Smooth muscle cell (in vitro differentiated cells): ENCODE data around the gene NR2F1-AS1. TPM values are rescaled to one million over a fixed set of nuclear protein-coding genes. Genes with fewer than 3 reads are reported as not detected.

ENCODE experiments used
- DNase-seq: peaks from one replicate; lab custom pipeline; 2025; ENCODE audit not compliant: unreplicated experiment; lab: John Stamatoyannopoulos, UW
- H2AFZ ChIP-seq: fragments of 200-600 bp; sonication (generic); 2 replicates; pipeline ENCODE4 v1.6.0; 2016; ENCODE audit warnings: antibody characterized with exemption, low read depth, mild to moderate bottlenecking
- H3F3A ChIP-seq: fragments of 200-600 bp; sonication (generic); 2 replicates; pipeline ENCODE4 v1.6.0; 2017; ENCODE audit warnings: antibody characterized with exemption, low read depth
- H3K27ac ChIP-seq: fragments of 200-600 bp; sonication (generic); 2 replicates; pipeline ENCODE4 v1.5.1; 2016; ENCODE audit warnings: low read depth, mild to moderate bottlenecking
- H3K27me3 ChIP-seq: fragments of 200-600 bp; sonication (generic); 2 replicates; pipeline ENCODE4 v1.6.1; 2016; ENCODE audit warnings: low read depth, mild to moderate bottlenecking
- H3K36me3 ChIP-seq: fragments of 200-600 bp; sonication (generic); 2 replicates; pipeline ENCODE4 v1.5.1; 2016; ENCODE audit warnings: low read depth
- H3K4me1 ChIP-seq: fragments of 200-600 bp; sonication (generic); 2 replicates; pipeline ENCODE4 v1.5.1; 2016; ENCODE audit warnings: low read depth
- H3K4me2 ChIP-seq: fragments of 200-600 bp; sonication (generic); 2 replicates; pipeline ENCODE4 v1.6.0; 2016; ENCODE audit warnings: mild to moderate bottlenecking
- H3K4me3 ChIP-seq: fragments of 200-600 bp; sonication (generic); 2 replicates; pipeline ENCODE4 v1.5.1; 2016; ENCODE audit warnings: mild to moderate bottlenecking
- H3K79me2 ChIP-seq: fragments of 200-600 bp; sonication (generic); 2 replicates; pipeline ENCODE4 v1.6.0; 2016; ENCODE audit warnings: low read depth, mild to moderate bottlenecking
- H3K9ac ChIP-seq: fragments of 200-600 bp; sonication (generic); 2 replicates; pipeline ENCODE4 v1.6.0; 2016; ENCODE audit warnings: low read depth
- H3K9me3 ChIP-seq: fragments of 200-600 bp; sonication (generic); replicated peaks from 2 replicates; pipeline ENCODE4 v1.5.1; 2016; ENCODE audit warnings: low read depth
- H4K20me1 ChIP-seq: fragments of 200-600 bp; sonication (generic); 2 replicates; pipeline ENCODE4 v1.6.0; 2016; ENCODE audit warnings: low read depth
- WGBS: methylation state at CpG from one replicate; pipeline ENCODE4 v1.1.7; 2016; ENCODE audit warnings: low lambda C conversion rate; 5-methylcytosine and 5-hydroxymethylcytosine counted together
- polyA plus RNA-seq: library from polyadenylated mRNA; unstranded; fragments of >200 nt; fragmentation: Nextera tagmentation; extraction: Ambion mirVana; gene quantifications from 2 replicates; pipeline ENCODE4 v1.2.1, GENCODE V29; 2016
- total RNA-seq: library from RNA; depleted of rRNA; stranded (reverse); fragments of >200 nt; gene quantifications from 2 replicates; pipeline ENCODE4 v1.2.3, GENCODE V29; 2014
- TF ChIP-seq, protein P1 (sequence below): fragments of 200-600 bp; sonication (generic); IDR thresholded peaks from 2 replicates; pipeline ENCODE4 v1.5.1; 2017; ENCODE audit warnings: borderline replicate concordance, mild to moderate bottlenecking, antibody characterized with exemption; ENCODE audit not compliant: insufficient read depth, poor library complexity, severe bottlenecking

Gene NR2F1-AS1
- total and polyA plus RNA-seq, 2 experiments from 2014 or later, result 18.7 to 26.1 TPM

DNA sequence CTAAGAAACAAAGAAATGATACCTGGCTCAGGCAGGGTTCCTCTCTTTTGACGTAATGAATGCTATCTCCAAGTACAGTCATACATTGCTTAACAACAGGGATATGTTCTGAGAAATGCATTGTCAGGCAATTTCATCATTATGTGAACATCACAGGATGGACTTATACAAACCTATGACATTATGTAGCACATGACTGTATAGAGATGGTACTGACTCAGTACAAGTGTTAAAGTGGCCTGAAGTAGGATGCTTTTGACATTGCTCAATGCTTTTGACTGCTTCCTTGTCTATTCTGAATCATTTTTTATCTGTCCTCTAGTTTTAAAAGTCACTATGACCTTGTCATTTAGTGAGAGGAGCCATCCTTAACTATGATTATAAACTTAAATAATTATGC, 147.6 kb downstream of the NR2F1-AS1 start:
- Histone ChIP-seq H3K79me2 (no peaks in the 10 kb centered on the region), H3K9me3 (no peaks in the 10 kb centered on the region), H4K20me1 (no peaks in the 10 kb centered on the region), H3K4me1 (no peaks in the 10 kb centered on the region), H3F3A (no peaks in the 10 kb centered on the region), H3K36me3 (no peaks in the 10 kb centered on the region), H3K27ac (no peak overlapping the region), H3K4me3 (no peak overlapping the region), H3K27me3 (no peaks in the 10 kb centered on the region), H3K9ac (no peak overlapping the region), H3K4me2 (no peak overlapping the region), H2AFZ (no peak overlapping the region)
- TF ChIP-seq, protein P1, sequence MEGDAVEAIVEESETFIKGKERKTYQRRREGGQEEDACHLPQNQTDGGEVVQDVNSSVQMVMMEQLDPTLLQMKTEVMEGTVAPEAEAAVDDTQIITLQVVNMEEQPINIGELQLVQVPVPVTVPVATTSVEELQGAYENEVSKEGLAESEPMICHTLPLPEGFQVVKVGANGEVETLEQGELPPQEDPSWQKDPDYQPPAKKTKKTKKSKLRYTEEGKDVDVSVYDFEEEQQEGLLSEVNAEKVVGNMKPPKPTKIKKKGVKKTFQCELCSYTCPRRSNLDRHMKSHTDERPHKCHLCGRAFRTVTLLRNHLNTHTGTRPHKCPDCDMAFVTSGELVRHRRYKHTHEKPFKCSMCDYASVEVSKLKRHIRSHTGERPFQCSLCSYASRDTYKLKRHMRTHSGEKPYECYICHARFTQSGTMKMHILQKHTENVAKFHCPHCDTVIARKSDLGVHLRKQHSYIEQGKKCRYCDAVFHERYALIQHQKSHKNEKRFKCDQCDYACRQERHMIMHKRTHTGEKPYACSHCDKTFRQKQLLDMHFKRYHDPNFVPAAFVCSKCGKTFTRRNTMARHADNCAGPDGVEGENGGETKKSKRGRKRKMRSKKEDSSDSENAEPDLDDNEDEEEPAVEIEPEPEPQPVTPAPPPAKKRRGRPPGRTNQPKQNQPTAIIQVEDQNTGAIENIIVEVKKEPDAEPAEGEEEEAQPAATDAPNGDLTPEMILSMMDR, result no peak
- WGBS, result 50% methylated on average over 1 of the region's 1 CpG
- DNase-seq, result no peak

DNA sequence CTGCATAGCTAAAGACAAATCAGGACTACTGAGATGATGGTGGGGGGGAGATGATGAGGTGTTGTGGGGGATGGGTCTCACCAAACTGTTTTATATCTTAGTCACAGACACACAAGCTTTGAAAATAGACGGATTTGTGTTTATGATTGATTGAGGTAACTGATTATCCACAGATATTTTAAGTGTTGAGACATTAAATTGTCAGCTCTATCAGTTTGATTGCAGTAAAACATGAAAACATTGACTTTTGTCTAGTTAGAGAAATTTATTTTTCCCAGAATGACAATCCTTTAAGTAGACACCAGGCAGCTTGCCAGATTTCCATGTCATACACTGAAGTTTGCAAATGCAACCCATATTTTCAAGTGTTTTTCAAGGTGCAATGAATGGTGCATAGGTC, 149.8 kb downstream of the NR2F1-AS1 start:
- Histone ChIP-seq H3K36me3 (no peaks in the 10 kb centered on the region), H3K4me3 (no peak overlapping the region), H3K9me3 (no peaks in the 10 kb centered on the region), H3K4me2 (no peak overlapping the region), H3K79me2 (no peaks in the 10 kb centered on the region), H4K20me1 (no peaks in the 10 kb centered on the region), H3F3A (no peaks in the 10 kb centered on the region), H3K27me3 (no peaks in the 10 kb centered on the region), H3K4me1 (no peaks in the 10 kb centered on the region), H2AFZ (no peak overlapping the region), H3K27ac (no peak overlapping the region), H3K9ac (no peak overlapping the region)
- TF ChIP-seq, protein P1, result no peak
- DNase-seq, result no peak
- 36% methylated on average over 1 of the region's 1 CpG for WGBS

DNA sequence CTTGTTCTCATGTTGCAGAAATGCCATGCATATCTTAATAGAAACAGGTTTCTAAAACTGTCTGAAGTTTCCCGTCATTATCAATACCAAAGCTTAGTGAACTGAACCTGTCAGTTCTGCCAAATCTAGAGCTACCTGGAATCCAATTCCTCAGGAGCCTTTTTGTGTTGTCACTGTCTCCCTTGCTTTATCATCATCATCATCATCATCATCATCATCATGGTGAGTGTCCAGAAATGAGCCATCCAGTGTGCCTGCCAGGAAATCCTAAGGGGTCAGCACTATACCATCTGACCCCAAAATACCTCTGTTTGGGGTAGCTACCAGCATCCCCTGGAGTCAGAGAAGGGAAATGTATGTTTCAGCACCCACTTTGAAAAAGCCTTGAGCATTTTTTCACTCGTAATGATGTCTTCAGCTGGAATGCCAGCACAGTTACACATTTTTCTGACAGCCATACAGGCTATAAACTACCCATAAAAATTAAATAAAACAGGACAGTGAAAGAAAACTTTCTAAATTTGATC, 150.3 kb downstream of the NR2F1-AS1 start:
- Histone ChIP-seq H3K4me2 (no peak overlapping the region), H4K20me1 (no peaks in the 10 kb centered on the region), H3F3A (no peaks in the 10 kb centered on the region), H3K9me3 (no peaks in the 10 kb centered on the region), H3K27ac (no peak overlapping the region), H3K4me3 (no peak overlapping the region), H3K4me1 (no peaks in the 10 kb centered on the region), H3K36me3 (no peaks in the 10 kb centered on the region), H3K27me3 (no peaks in the 10 kb centered on the region), H3K79me2 (no peaks in the 10 kb centered on the region), H3K9ac (no peak overlapping the region), H2AFZ (no peak overlapping the region)
- 60% methylated on average over 2 of the region's 2 CpGs for WGBS
- TF ChIP-seq, protein P1, result no peak
- no peak for DNase-seq

DNA sequence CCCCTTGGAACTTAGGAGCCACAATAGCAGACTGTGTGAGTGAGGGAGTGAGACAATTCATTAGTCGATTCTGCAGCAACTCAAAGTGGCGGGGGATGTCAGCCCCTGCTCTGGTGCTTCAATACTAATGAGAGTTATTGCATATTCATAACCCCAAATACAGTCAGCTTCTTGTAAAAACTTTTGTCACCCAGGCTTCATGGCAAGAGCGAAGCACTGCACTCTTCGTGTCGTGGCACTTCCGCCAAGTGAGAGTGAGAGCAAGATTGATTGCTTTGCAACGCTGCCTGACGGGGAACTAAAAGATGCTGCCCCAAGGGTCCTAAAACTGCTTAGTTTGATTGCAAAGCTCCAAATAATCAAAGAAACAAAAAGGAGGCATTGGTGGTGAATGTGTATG, 150.9 kb downstream of the NR2F1-AS1 start:
- Histone ChIP-seq H3F3A (no peaks in the 10 kb centered on the region), H4K20me1 (no peaks in the 10 kb centered on the region), H3K4me1 (no peaks in the 10 kb centered on the region), H3K79me2 (no peaks in the 10 kb centered on the region), H3K4me2 (no peak overlapping the region), H3K27ac (no peak overlapping the region), H3K9me3 (no peaks in the 10 kb centered on the region), H3K27me3 (no peaks in the 10 kb centered on the region), H3K36me3 (no peaks in the 10 kb centered on the region), H3K9ac (no peak overlapping the region), H3K4me3 (no peak overlapping the region), H2AFZ (no peak overlapping the region)
- 87% methylated on average over 8 of the region's 8 CpGs for WGBS
- TF ChIP-seq, protein P1, result no peak
- DNase-seq, result no peak
